Prostate gland (tissue), 2 donors: ENCODE measurements around the gene ARHGEF16. TPM values are rescaled to one million over a fixed set of nuclear protein-coding genes. Genes with fewer than 3 reads are reported as not detected.

Source experiments
- DNase-seq: peaks from one replicate; pipeline ENCODE4 v3.0.0-alpha.2; 2019; ENCODE audit warnings: low spot score
- H3K27ac ChIP-seq, 2 donors: fragments of 200-600 bp; sonication (generic); 2 replicates each; pipeline ENCODE4 v1.5.1; 2017 to 2019
- H3K27me3 ChIP-seq: fragments of 200-600 bp; sonication (generic); replicated peaks from 2 replicates; pipeline ENCODE4 v1.5.1; 2019; ENCODE audit not compliant: insufficient read depth
- H3K36me3 ChIP-seq, 2 donors: fragments of 200-600 bp; sonication (generic); 1 replicate in 1 of 2; 2 replicates in 1 of 2; pipeline versions ENCODE4 v1.5.1 to v1.8.1; 2017 to 2019
- H3K4me1 ChIP-seq: fragments of 200-600 bp; sonication (generic); replicated peaks from 2 replicates; pipeline ENCODE4 v1.5.1; 2019
- H3K4me3 ChIP-seq, 2 donors: fragments of 200-600 bp; sonication (generic); 2 replicates each; pipeline ENCODE4 v1.5.1; 2017 to 2019
- H3K9me3 ChIP-seq: fragments of 200-600 bp; sonication (generic); 2 replicates; pipeline ENCODE4 v1.5.1; 2017
- POLR2A ChIP-seq: fragments of 450-650 bp; IDR thresholded peaks from one replicate; pipeline ENCODE4 v1.6.1; 2016; ENCODE audit warnings: antibody characterized with exemption, mild to moderate bottlenecking
- POLR2AphosphoS5 ChIP-seq: sonication (generic); formaldehyde crosslinking; IDR thresholded peaks from one replicate; pipeline ENCODE4 v1.6.1; 2017; ENCODE audit warnings: antibody characterized with exemption
- WGBS: methylation state at CpG from one replicate; pipeline ENCODE4 v1.1.5; 2018; 5-methylcytosine and 5-hydroxymethylcytosine counted together
- intact Hi-C: fragments of 100-400 bp; cut with DNase I; formaldehyde crosslinking; loops from one replicate; pipeline ENCODE4 v1.14.2; 2022
- total RNA-seq, 2 donors: library from RNA; depleted of rRNA; stranded (reverse); fragments of >200 nt; gene quantifications; one replicate each; pipeline ENCODE4 v1.1.0, GENCODE V29; 2016
- TF ChIP-seq, protein P1 (sequence below), 4 experiments: fragments of 200-600 bp in 2 of 4; fragments of 450-650 bp in 2 of 4; sonication (generic) in 2 of 4; IDR thresholded peaks; 1 replicate in 3 of 4; 2 replicates in 1 of 4; pipeline ENCODE4 v1.5.1; 2016 to 2019; ENCODE audit warnings: antibody characterized with exemption in 4 of 4, mild to moderate bottlenecking in 2 of 4, moderate library complexity in 2 of 4

The ARHGEF16 gene
- total RNA-seq = 10 to 100 TPM; 25.2 to 25.4 TPM

GRCh38 chr1:3453891-3454810 lies at the start of gene ARHGEF16:
Gene ARHGEF16, plus strand, starts transcription at chr1:3454665. Its CDS starts 8,420 bp downstream, at chr1:3463085.
- TF ChIP-seq POLR2AphosphoS5 = no peak
- TF ChIP-seq, protein P1, sequence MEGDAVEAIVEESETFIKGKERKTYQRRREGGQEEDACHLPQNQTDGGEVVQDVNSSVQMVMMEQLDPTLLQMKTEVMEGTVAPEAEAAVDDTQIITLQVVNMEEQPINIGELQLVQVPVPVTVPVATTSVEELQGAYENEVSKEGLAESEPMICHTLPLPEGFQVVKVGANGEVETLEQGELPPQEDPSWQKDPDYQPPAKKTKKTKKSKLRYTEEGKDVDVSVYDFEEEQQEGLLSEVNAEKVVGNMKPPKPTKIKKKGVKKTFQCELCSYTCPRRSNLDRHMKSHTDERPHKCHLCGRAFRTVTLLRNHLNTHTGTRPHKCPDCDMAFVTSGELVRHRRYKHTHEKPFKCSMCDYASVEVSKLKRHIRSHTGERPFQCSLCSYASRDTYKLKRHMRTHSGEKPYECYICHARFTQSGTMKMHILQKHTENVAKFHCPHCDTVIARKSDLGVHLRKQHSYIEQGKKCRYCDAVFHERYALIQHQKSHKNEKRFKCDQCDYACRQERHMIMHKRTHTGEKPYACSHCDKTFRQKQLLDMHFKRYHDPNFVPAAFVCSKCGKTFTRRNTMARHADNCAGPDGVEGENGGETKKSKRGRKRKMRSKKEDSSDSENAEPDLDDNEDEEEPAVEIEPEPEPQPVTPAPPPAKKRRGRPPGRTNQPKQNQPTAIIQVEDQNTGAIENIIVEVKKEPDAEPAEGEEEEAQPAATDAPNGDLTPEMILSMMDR (IDR thresholded peaks at IDR 0.05) = peak; percentile 25 to 87 (median 61)
- DNase-seq = peak; percentile 85
- Histone ChIP-seq H3K36me3 (no peaks in the 10 kb centered on the region), H3K4me3 (peak within 1 kb of the TSS; percentile 56 to 76), H3K9me3 (no peaks in the 10 kb centered on the region), H3K4me1 (no peaks in the 10 kb centered on the region), H3K27me3 (no peaks in the 10 kb centered on the region), H3K27ac (peak within 1 kb of the TSS; percentile 81 to 86)
- intact Hi-C loops = loop anchor here (2.0 kb wide), 1 partner anchor 167 kb away; no protein-coding TSS in a partner anchor
- WGBS = 13% methylated on average over 37 of the region's 84 CpGs

DNA sequence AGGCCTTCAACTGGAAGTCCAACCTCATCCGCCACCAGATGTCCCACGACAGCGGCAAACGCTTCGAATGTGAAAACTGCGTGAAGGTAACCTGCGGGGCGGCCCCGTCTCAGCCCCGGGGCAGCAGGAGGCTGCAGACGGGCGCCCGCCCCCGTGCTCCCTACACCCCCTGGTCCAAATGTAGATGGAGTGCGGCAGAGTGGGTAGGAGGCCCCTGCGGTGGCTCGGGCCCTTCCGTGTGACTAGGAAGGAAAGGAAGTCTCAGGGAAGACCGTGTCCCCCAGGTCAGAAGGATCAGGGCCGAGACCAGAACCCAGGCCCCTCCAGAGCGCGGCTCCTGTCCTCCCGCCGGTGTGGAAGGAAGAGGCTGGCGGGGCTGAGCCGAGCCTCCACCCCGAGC lies 49.7 kb upstream of the ARHGEF16 start:
- no peak for TF ChIP-seq POLR2AphosphoS5
- TF ChIP-seq, protein P1 (IDR thresholded peaks at IDR 0.05) = no peak
- H3K4me3 ChIP-seq = no peak overlapping the region
- H3K4me1 ChIP-seq = peaks cover 4% of the 10 kb centered on the region
- H3K36me3 ChIP-seq = no peaks in the 10 kb centered on the region
- no peak overlapping the region for H3K27ac ChIP-seq
- WGBS = 94% methylated on average over 23 of the region's 27 CpGs
- DNase-seq = no peak
- H3K9me3 ChIP-seq = no peaks in the 10 kb centered on the region
- intact Hi-C loops = loop anchor here (5.0 kb wide), 1 partner anchor 52 kb away; no protein-coding TSS in a partner anchor
- H3K27me3 ChIP-seq = peaks cover 28% of the 10 kb centered on the region

DNA sequence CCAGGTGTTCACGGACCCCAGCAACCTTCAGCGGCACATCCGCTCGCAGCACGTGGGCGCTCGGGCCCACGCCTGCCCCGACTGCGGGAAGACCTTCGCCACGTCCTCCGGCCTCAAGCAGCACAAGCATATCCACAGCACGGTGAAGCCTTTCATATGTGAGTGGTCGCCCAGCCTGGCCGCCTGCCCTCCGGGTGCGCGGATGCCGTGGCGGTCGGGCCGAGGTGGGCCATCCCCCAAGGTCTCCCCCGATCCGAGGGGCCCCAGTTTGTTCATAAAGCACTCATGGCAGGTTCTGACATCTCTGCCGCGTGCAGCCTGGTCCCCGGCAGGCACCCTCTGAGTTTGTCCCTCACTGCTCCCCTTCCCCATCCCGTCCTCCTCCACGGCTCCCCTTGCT lies 49.0 kb upstream of the ARHGEF16 start:
- Histone ChIP-seq H3K27ac (no peak overlapping the region), H3K4me1 (peaks cover 4% of the 10 kb centered on the region), H3K27me3 (peaks cover 25% of the 10 kb centered on the region), H3K36me3 (no peaks in the 10 kb centered on the region), H3K9me3 (no peaks in the 10 kb centered on the region), H3K4me3 (no peak overlapping the region)
- DNase-seq = no peak
- WGBS = 82% methylated on average over 30 of the region's 30 CpGs
- intact Hi-C loops = no loop called here
- TF ChIP-seq POLR2A (no peak), POLR2AphosphoS5 (no peak)
- TF ChIP-seq, protein P1 (IDR thresholded peaks at IDR 0.05) = no peak

DNA sequence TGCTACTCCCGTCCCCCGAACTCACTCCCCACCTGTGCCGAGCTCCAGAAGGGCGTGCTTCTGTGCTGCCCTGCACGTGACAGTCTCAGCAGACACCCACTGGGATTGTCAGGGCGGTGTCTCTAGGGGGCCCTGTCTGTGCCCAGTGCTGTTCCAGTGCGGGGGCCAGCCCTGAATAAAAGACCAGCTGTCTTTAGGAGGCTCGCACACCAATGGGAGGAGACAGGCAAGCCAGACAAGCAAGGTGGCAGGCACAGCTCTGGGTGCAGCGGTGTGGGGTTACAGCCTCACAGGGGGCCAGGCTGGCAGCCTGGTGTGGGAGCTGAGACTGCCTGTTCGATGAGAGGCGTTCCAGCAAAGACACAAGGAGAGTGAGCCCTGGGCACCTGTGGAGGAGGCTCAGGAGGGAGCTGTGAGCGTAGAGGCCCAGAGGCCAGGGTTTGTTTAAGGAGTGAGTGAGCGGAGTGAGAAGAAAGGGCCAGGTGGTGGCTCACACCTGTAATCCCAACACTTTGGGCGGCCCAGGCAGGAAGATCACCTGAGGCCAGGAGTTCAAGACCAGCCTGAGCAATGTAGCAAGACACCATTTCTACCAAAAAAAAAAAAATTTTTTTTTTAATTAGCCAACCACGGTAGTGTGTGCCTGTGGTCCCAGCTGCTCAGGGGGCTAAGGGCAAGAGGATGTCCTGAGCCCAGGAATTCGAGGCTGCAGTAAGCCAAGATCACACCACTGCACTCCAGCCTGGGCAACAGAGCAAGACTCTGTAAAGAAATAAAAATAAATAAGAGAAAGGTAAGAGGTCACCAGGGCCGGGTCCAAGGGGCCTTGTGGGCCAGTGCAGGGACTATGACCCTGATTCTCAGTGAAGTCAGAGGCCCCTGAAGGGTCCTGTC lies 48.2 kb upstream of the ARHGEF16 start:
- Histone ChIP-seq H3K4me1 (peaks cover 4% of the 10 kb centered on the region), H3K27me3 (peaks cover 25% of the 10 kb centered on the region), H3K9me3 (no peaks in the 10 kb centered on the region), H3K27ac (no peak overlapping the region), H3K4me3 (no peak overlapping the region), H3K36me3 (no peaks in the 10 kb centered on the region)
- TF ChIP-seq, protein P1 (IDR thresholded peaks at IDR 0.05) = no peak
- no peak for TF ChIP-seq POLR2AphosphoS5
- TF ChIP-seq POLR2A = no peak
- intact Hi-C loops = no loop called here
- WGBS = 77% methylated on average over 11 of the region's 17 CpGs
- no peak for DNase-seq
